ENCODE data around the gene KREMEN2. TPM values are rescaled to one million over a fixed set of nuclear protein-coding genes. Genes with fewer than 3 reads are reported as not detected.

The KREMEN2 gene
- total RNA-seq, 1 donor from 2014 or later, result 1.6 TPM

GRCh38 chr16:2968738-2969544 is 4.9 kb downstream of the KREMEN2 start, which contains the start of gene PAQR4:
Gene PAQR4, plus strand, starts transcription at chr16:2969348. Its CDS starts 327 bp downstream, at chr16:2969675.
- Histone ChIP-seq H3K9me3 (ENCODE audit: control insufficient read depth in 3 of 3, low read length in 3 of 3) (no peaks in the 10 kb centered on the region), H3K27me3 (ENCODE audit: control insufficient read depth in 3 of 3, insufficient read depth in 3 of 3, low read length in 3 of 3) (peaks cover 42 to 43% (median 43%) of the 10 kb centered on the region in 3 donors)

GRCh38 chr16:2969545-2970521 is 5.8 kb downstream of the KREMEN2 start:
- Histone ChIP-seq H3K9me3 (ENCODE audit: control insufficient read depth in 3 of 3, low read length in 3 of 3) (no peaks in the 10 kb centered on the region), H3K9ac (ENCODE audit: low read depth in 1 of 3, low read length in 3 of 3) (peak overlapping the region; percentile 33 to 84 (median 70)), H3K27me3 (ENCODE audit: control insufficient read depth in 3 of 3, insufficient read depth in 3 of 3, low read length in 3 of 3) (peaks cover 33 to 34% (median 34%) of the 10 kb centered on the region in 3 donors), H3K36me3 (ENCODE audit: control insufficient read depth in 3 of 3, insufficient read depth in 3 of 3, low read length in 3 of 3) (peaks cover 0 to 7% (median 4%) of the 10 kb centered on the region in 3 donors), H3K4me1 (ENCODE audit: control insufficient read depth in 3 of 3, insufficient read depth in 3 of 3, low read length in 3 of 3) (peaks cover 26 to 42% (median 37%) of the 10 kb centered on the region in 3 donors), H3K4me3 (ENCODE audit: low read length in 3 of 3) (peak overlapping the region; percentile 62 to 81 (median 80)), H3K27ac (ENCODE audit: low read depth, low read length) (peak overlapping the region; percentile 56)

More at GRCh38 chr16:2968738-2969544, 4.9 kb downstream of the KREMEN2 start, which contains the start of gene PAQR4:
- peak within 1 kb of the TSS; percentile 75 to 81 (median 80) for H3K4me3 ChIP-seq (ENCODE audit: low read length in 3 of 3)
- no peak within 1 kb of the TSS for H3K27ac ChIP-seq (ENCODE audit: low read depth, low read length)
- peaks cover 32 to 46% (median 42%) of the 10 kb centered on the region in 3 donors for H3K4me1 ChIP-seq (ENCODE audit: control insufficient read depth in 3 of 3, insufficient read depth in 3 of 3, low read length in 3 of 3)
- H3K9ac ChIP-seq (ENCODE audit: low read depth in 1 of 3, low read length in 3 of 3), result peak within 1 kb of the TSS; percentile 33 to 84 (median 70)
- peaks cover 0 to 7% (median 4%) of the 10 kb centered on the region in 3 donors for H3K36me3 ChIP-seq (ENCODE audit: control insufficient read depth in 3 of 3, insufficient read depth in 3 of 3, low read length in 3 of 3)

GRCh38 chr16:2970563-2970962 is 6.5 kb downstream of the KREMEN2 start:
- H3K36me3 ChIP-seq (ENCODE audit: control insufficient read depth in 3 of 3, insufficient read depth in 3 of 3, low read length in 3 of 3), result peaks cover 0 to 7% (median 4%) of the 10 kb centered on the region in 3 donors
- no peaks in the 10 kb centered on the region for H3K9me3 ChIP-seq (ENCODE audit: control insufficient read depth in 3 of 3, low read length in 3 of 3)
- H3K4me3 ChIP-seq (ENCODE audit: low read length in 3 of 3), result peak overlapping the region; percentile 43 to 81 (median 80)
- peak overlapping the region; percentile 56 for H3K27ac ChIP-seq (ENCODE audit: low read depth, low read length)
- peaks cover 26 to 42% (median 36%) of the 10 kb centered on the region in 3 donors for H3K4me1 ChIP-seq (ENCODE audit: control insufficient read depth in 3 of 3, insufficient read depth in 3 of 3, low read length in 3 of 3)
- peak overlapping the region in 2 of 3 donors; percentile 70 to 84 for H3K9ac ChIP-seq (ENCODE audit: low read depth in 1 of 3, low read length in 3 of 3)
- H3K27me3 ChIP-seq (ENCODE audit: control insufficient read depth in 3 of 3, insufficient read depth in 3 of 3, low read length in 3 of 3), result peaks cover 27 to 34% (median 29%) of the 10 kb centered on the region in 3 donors

GRCh38 chr16:2971134-2971984 is 7.3 kb downstream of the KREMEN2 start:
- Histone ChIP-seq H3K4me1 (ENCODE audit: control insufficient read depth in 3 of 3, insufficient read depth in 3 of 3, low read length in 3 of 3) (peaks cover 26 to 45% (median 36%) of the 10 kb centered on the region in 3 donors), H3K9ac (ENCODE audit: low read depth in 1 of 3, low read length in 3 of 3) (peak overlapping the region in 1 of 3 donors; percentile 25), H3K4me3 (ENCODE audit: low read length in 3 of 3) (no peak overlapping the region), H3K36me3 (ENCODE audit: control insufficient read depth in 3 of 3, insufficient read depth in 3 of 3, low read length in 3 of 3) (peaks cover 0 to 7% (median 4%) of the 10 kb centered on the region in 3 donors), H3K9me3 (ENCODE audit: control insufficient read depth in 3 of 3, low read length in 3 of 3) (no peaks in the 10 kb centered on the region), H3K27ac (ENCODE audit: low read depth, low read length) (no peak overlapping the region), H3K27me3 (ENCODE audit: control insufficient read depth in 3 of 3, insufficient read depth in 3 of 3, low read length in 3 of 3) (peaks cover 20 to 26% (median 21%) of the 10 kb centered on the region in 3 donors)

GRCh38 chr16:2971985-2972784 is 8.1 kb downstream of the KREMEN2 start:
- H3K27ac ChIP-seq (ENCODE audit: low read depth, low read length), result no peak overlapping the region
- peaks cover 15 to 18% (median 16%) of the 10 kb centered on the region in 3 donors for H3K27me3 ChIP-seq (ENCODE audit: control insufficient read depth in 3 of 3, insufficient read depth in 3 of 3, low read length in 3 of 3)
- H3K9me3 ChIP-seq (ENCODE audit: control insufficient read depth in 3 of 3, low read length in 3 of 3), result no peaks in the 10 kb centered on the region
- no peak overlapping the region for H3K4me3 ChIP-seq (ENCODE audit: low read length in 3 of 3)
- H3K4me1 ChIP-seq (ENCODE audit: control insufficient read depth in 3 of 3, insufficient read depth in 3 of 3, low read length in 3 of 3), result peaks cover 24 to 45% (median 36%) of the 10 kb centered on the region in 3 donors
- peaks cover 0 to 7% (median 4%) of the 10 kb centered on the region in 3 donors for H3K36me3 ChIP-seq (ENCODE audit: control insufficient read depth in 3 of 3, insufficient read depth in 3 of 3, low read length in 3 of 3)
- no peak overlapping the region for H3K9ac ChIP-seq (ENCODE audit: low read depth in 1 of 3, low read length in 3 of 3)

- peaks cover 24 to 45% (median 36%) of the 10 kb centered on the region in 3 donors for H3K4me1 ChIP-seq (ENCODE audit: control insufficient read depth in 3 of 3, insufficient read depth in 3 of 3, low read length in 3 of 3)
- no peak overlapping the region for H3K9ac ChIP-seq (ENCODE audit: low read depth in 1 of 3, low read length in 3 of 3)
- H3K9me3 ChIP-seq (ENCODE audit: control insufficient read depth in 3 of 3, low read length in 3 of 3), result no peaks in the 10 kb centered on the region
- peaks cover 0 to 7% (median 4%) of the 10 kb centered on the region in 3 donors for H3K36me3 ChIP-seq (ENCODE audit: control insufficient read depth in 3 of 3, insufficient read depth in 3 of 3, low read length in 3 of 3)
- H3K27ac ChIP-seq (ENCODE audit: low read depth, low read length), result no peak overlapping the region
- H3K27me3 ChIP-seq (ENCODE audit: control insufficient read depth in 3 of 3, insufficient read depth in 3 of 3, low read length in 3 of 3), result peaks cover 8 to 10% (median 9%) of the 10 kb centered on the region in 3 donors
- no peak overlapping the region for H3K4me3 ChIP-seq (ENCODE audit: low read length in 3 of 3)
Observed at GRCh38 chr16:2973093-2973492, 9.0 kb downstream of the KREMEN2 start.

GRCh38 chr16:2973605-2974318 is 9.7 kb downstream of the KREMEN2 start:
- Histone ChIP-seq H3K27me3 (ENCODE audit: control insufficient read depth in 3 of 3, insufficient read depth in 3 of 3, low read length in 3 of 3) (peaks cover 2 to 3% (median 2%) of the 10 kb centered on the region in 3 donors), H3K4me3 (ENCODE audit: low read length in 3 of 3) (no peak overlapping the region), H3K27ac (ENCODE audit: low read depth, low read length) (no peak overlapping the region), H3K4me1 (ENCODE audit: control insufficient read depth in 3 of 3, insufficient read depth in 3 of 3, low read length in 3 of 3) (peaks cover 17 to 41% (median 30%) of the 10 kb centered on the region in 3 donors), H3K9ac (ENCODE audit: low read depth in 1 of 3, low read length in 3 of 3) (no peak overlapping the region), H3K36me3 (ENCODE audit: control insufficient read depth in 3 of 3, insufficient read depth in 3 of 3, low read length in 3 of 3) (peaks cover 0 to 7% (median 4%) of the 10 kb centered on the region in 3 donors), H3K9me3 (ENCODE audit: control insufficient read depth in 3 of 3, low read length in 3 of 3) (no peaks in the 10 kb centered on the region)
